ENCODE measurements around the gene GABRG3. TPM values are rescaled to one million over a fixed set of nuclear protein-coding genes. Genes with fewer than 3 reads are reported as not detected.

Gene GABRG3
- total and polyA plus RNA-seq, 12 donors, result not detected

GRCh38 chr15:27124287-27124871 lies 153.4 kb downstream of the GABRG3 start:
- Histone ChIP-seq H3K4me3 (no peak overlapping the region), H3K36me3 (no peaks in the 10 kb centered on the region), H3K27ac (no peak overlapping the region), H3K27me3 (no peaks in the 10 kb centered on the region), H3K4me1 (no peaks in the 10 kb centered on the region), H3K9me3 (peaks cover 0 to 16% (median 0%) of the 10 kb centered on the region in 11 donors)
- no peak for DNase-seq
- ATAC-seq, result no peak
- whole genome bisulfite sequencing, 2 donors, result 32 to 43% methylated on average over 4 of the region's 4 CpGs
- no peak for TF ChIP-seq CTCF (IDR thresholded peaks at IDR 0.05)
- intact Hi-C loops (cut with DNase I), result no loop called here

DNA sequence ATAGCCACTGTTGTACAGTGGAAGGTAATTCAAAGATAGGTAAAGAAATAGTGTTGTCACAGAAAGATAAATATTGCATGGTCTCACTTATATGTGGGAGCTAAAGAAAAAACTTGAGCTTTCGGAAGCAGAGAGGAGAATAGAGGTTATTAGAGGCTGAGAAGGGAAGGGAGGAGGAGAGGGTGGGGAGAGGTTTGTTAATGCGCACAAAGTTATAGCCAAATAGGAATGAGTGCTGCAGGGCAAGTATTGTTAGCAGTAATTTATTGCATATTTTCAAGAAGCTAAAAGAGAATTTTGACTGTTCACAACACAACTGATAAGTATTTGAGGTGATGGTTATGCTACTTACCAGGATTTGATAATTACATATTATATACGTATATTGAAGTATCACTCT lies 154.2 kb downstream of the GABRG3 start:
- ATAC-seq, result no peak
- no peak for TF ChIP-seq CTCF (IDR thresholded peaks at IDR 0.05)
- peaks cover 0 to 16% (median 0%) of the 10 kb centered on the region in 11 donors for H3K9me3 ChIP-seq
- H3K4me1 ChIP-seq, result no peaks in the 10 kb centered on the region
- no peak overlapping the region for H3K4me3 ChIP-seq
- no peak for DNase-seq
- WGBS, 2 donors, result 86 to 89% methylated on average over 3 of the region's 3 CpGs
- no peak overlapping the region for H3K27ac ChIP-seq
- no peaks in the 10 kb centered on the region for H3K36me3 ChIP-seq
- intact Hi-C loops (cut with DNase I), result no loop called here
- no peaks in the 10 kb centered on the region for H3K27me3 ChIP-seq

DNA sequence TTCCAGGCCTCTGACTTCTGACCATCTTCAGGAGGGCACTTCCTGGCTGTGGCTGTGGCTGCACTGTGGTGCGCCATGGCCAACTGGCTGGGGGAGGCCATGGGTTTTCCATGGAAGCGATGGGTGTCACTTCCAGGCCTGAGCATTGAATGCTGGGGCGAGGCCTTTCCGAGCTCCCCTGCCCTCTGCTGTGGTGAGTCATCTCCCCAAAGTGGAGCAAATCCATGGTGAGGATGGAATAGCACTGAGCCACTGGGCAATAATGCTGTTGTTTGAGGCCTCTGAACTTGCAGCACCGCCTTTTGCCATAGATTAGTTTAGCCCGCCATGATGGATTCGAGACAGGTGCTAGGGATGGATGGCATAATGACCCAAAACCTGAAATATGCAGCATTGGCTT lies 155.5 kb downstream of the GABRG3 start:
- intact Hi-C loops (cut with DNase I), result no loop called here
- 93 to 95% methylated on average over 7 of the region's 7 CpGs for WGBS, 2 donors
- no peak overlapping the region for H3K4me3 ChIP-seq
- no peaks in the 10 kb centered on the region for H3K4me1 ChIP-seq
- DNase-seq, result no peak
- no peaks in the 10 kb centered on the region for H3K36me3 ChIP-seq
- no peaks in the 10 kb centered on the region for H3K27me3 ChIP-seq
- TF ChIP-seq CTCF (IDR thresholded peaks at IDR 0.05), result no peak
- ATAC-seq, result no peak
- peaks cover 0 to 18% (median 5%) of the 10 kb centered on the region in 11 donors for H3K9me3 ChIP-seq
- no peak overlapping the region for H3K27ac ChIP-seq

GRCh38 chr15:27127815-27128570 lies 157.0 kb downstream of the GABRG3 start:
- intact Hi-C loops (cut with DNase I), result no loop called here
- no peak overlapping the region for H3K4me3 ChIP-seq
- TF ChIP-seq CTCF (IDR thresholded peaks at IDR 0.05), result no peak
- ATAC-seq (no peak), DNase-seq (no peak)
- 58 to 66% methylated on average over 12 of the region's 12 CpGs for WGBS, 2 donors
- H3K27me3 ChIP-seq, result no peaks in the 10 kb centered on the region
- no peaks in the 10 kb centered on the region for H3K4me1 ChIP-seq
- no peaks in the 10 kb centered on the region for H3K36me3 ChIP-seq
- peaks cover 0 to 18% (median 5%) of the 10 kb centered on the region in 11 donors for H3K9me3 ChIP-seq
- H3K27ac ChIP-seq, result no peak overlapping the region
